Measurements from ENCODE around the gene ZC3H7A.
A peak's percentile ranks its signal among the peaks of the same experiment; 100 is the strongest.

Gene ZC3H7A

GRCh38 chr16:11742536-11743307 lies 54.3 kb downstream of the ZC3H7A start, which contains the start of gene TXNDC11:
TSS of gene TXNDC11 (minus strand) at chr16:11742857. CDS start at chr16:11742730, 127 bp downstream.
- DNase-seq (ENCODE audit: low read depth) = peak; percentile 95
- H3K4me3 ChIP-seq (ENCODE audit: low read depth, low read length) = peak within 1 kb of the TSS; percentile 95

DNA sequence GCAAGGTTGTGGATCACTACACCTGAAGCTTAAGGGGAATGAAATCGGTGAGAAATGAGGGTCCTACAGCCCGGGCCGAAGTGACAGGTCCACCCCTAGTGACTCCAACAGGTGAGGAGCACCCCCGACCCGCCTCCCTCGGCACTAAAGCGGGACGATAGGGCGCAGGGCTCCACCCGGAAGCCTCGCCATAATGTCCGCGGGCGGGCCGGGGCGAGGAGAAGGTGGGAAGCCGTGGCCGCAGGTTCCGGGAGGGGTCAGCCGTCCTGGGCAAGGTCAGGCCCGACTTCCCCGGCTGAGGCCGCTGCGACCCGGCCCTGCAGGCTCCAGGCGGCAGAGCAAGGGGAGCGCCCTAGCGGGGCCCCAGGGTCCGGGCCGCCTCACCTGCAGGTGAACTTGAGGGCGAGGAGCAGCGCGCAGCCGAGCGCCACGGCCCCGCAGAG lies 54.9 kb downstream of the ZC3H7A start:
- H3K4me3 ChIP-seq (ENCODE audit: low read depth, low read length) = peak overlapping the region; percentile 95
- DNase-seq (ENCODE audit: low read depth) = no peak

DNA sequence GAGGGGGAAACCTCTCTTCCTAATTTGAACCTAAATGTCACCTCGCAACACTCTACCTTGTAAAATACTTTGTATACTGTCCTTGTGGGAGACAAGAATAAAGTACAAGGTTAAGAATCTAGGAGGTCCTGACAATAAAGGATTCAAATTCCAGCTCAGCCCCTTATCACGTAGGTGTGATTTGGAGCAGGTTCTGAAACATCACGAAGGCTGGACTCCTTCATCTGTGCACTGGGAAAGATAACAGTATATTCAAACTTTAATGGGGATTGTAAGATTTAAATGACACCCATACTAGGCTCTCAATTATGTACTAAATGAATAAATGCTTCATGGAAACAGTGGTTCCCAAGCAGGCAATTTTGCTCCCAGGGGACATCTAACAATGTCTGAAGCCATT lies 56.5 kb downstream of the ZC3H7A start:
- peak overlapping the region; percentile 95 for H3K4me3 ChIP-seq (ENCODE audit: low read depth, low read length)
- DNase-seq (ENCODE audit: low read depth) = no peak

GRCh38 chr16:11738742-11739544 lies 58.1 kb downstream of the ZC3H7A start:
- no peak for DNase-seq (ENCODE audit: low read depth)
- H3K4me3 ChIP-seq (ENCODE audit: low read depth, low read length) = no peak overlapping the region

GRCh38 chr16:11737713-11738112 lies 59.3 kb downstream of the ZC3H7A start:
- no peak for DNase-seq (ENCODE audit: low read depth)
- no peak overlapping the region for H3K4me3 ChIP-seq (ENCODE audit: low read depth, low read length)

DNA sequence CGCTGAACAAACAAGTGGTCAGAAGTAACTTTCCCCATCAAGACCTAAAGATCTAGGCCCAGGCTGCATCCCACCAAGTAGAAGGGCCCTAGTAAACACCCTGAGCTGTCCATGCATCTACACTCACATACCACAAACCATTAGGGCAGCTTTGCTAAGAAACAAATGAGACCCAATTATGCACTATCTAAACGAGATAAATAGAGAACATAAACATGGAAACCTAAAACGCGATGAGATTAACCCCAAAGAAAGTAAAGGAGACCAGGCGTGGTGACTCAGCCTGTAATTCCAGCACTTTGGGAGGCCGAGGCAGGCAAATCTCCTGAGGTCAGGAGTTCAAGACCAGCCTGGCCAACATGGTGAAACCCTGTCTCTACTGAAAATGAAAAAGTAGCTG lies 60.2 kb downstream of the ZC3H7A start:
- DNase-seq (ENCODE audit: low read depth) = no peak
- H3K4me3 ChIP-seq (ENCODE audit: low read depth, low read length) = no peak overlapping the region

DNA sequence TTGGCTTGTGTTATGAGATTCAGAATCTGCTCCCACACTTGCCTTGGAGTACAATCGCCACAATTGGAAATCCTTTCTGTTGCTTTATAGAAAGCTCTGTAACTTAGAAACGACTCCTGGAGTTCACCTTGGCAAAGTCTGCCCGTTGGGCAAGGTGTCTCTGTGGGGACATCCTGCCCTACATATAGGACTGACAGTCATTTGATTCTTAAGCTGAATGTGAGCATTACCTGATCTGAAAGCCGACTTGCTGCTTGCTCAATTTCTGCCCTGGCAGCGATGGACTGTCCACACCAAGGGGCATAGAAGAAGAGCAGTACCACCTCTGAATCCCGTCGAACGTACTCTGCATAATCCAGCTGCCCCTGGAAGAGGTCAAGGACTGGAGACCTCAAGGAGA lies 61.3 kb downstream of the ZC3H7A start:
- DNase-seq (ENCODE audit: low read depth) = no peak
- no peak overlapping the region for H3K4me3 ChIP-seq (ENCODE audit: low read depth, low read length)

- no peak for DNase-seq (ENCODE audit: low read depth)
Observed at GRCh38 chr16:11734653-11735043, 62.4 kb downstream of the ZC3H7A start.

DNA sequence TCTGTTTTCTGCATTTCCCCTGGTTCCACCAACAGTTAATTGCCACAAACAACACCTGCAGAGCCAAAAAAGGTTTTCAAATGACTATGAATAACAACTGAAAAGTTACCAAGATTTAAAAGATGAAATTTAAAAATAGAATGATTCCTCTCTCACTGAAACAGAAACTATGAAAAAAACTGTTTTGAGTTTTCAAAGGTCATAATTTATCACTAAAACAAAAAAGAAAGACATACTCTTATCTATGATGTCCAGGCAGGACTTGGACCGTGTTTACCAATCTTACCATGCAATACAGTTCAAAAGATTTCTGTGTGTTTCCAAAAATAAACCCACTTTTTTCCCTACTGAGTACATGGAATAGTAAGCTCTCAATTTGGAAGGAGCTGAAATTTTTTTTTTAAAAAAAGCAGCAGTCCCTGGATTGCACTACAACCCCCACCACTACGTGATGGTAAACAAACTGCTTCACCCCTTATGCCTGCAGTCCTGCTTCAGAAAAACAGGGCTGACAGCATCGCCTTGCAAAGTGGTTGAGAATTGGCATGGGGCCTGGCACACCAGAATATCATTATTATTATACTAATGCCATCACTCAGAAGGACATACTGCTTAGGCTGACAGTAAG lies 62.9 kb downstream of the ZC3H7A start:
- no peak for DNase-seq (ENCODE audit: low read depth)
- H3K4me3 ChIP-seq (ENCODE audit: low read depth, low read length) = no peak overlapping the region

More at GRCh38 chr16:11734653-11735043, 62.4 kb downstream of the ZC3H7A start:
- no peak overlapping the region for H3K4me3 ChIP-seq (ENCODE audit: low read depth, low read length)

DNA sequence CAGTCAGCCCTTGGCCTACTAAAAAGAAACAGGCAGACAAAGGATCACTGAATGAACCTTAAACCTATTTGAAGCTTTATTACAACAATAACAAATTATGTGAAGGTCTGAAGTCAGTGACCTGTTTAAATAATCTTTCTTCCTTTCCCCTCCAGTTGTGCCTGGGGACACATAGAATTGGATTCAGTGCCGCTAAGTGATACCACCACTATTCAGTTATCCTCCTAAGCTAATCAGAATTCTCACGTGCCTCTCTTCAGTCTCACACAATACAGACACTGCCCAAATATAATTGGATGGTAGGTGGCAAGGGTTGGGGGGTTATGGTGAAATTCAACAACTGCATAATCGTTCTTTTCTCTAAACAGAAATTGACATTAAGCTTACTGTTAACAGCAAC lies 65.8 kb downstream of the ZC3H7A start:
- no peak for DNase-seq (ENCODE audit: low read depth)
- no peak overlapping the region for H3K4me3 ChIP-seq (ENCODE audit: low read depth, low read length)

GRCh38 chr16:11729787-11730186 lies 67.3 kb downstream of the ZC3H7A start:
- DNase-seq (ENCODE audit: low read depth) = no peak
- no peak overlapping the region for H3K4me3 ChIP-seq (ENCODE audit: low read depth, low read length)

DNA sequence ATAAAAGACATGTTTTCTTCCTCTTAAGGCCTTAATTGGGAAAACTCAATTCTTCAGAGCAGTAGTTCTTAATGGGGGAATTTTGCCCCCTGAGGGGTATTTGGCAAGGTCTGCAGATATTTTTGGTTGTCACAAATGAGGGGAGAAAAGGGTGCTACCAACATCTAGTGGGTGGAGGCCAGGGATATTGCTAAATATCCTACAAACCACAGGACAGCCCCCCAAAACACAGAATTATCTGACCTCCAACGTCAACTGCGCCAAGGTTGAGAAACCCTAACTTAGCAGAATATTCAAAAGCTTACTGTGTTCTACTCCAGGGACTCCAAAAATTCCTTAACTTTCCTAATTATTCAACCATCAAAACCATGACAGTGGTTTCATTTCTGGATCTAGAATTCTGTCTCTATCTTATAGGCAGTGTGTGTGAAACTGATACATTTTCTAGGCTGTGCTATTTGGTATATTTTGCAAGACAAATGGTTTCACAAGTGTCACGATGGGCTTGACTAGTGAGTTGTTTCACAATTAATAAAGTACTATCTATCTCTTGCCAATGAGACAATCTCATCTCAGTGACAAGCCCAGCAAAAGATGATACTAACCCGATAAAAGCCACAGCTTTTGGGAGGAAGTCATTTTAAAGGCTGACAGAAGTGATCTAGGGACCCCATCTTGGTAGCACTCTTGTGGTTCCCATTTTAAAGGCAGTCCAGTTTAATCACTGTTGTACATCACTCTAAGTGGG lies 69.1 kb downstream of the ZC3H7A start:
- H3K4me3 ChIP-seq (ENCODE audit: low read depth, low read length) = no peak overlapping the region
- DNase-seq (ENCODE audit: low read depth) = no peak

DNA sequence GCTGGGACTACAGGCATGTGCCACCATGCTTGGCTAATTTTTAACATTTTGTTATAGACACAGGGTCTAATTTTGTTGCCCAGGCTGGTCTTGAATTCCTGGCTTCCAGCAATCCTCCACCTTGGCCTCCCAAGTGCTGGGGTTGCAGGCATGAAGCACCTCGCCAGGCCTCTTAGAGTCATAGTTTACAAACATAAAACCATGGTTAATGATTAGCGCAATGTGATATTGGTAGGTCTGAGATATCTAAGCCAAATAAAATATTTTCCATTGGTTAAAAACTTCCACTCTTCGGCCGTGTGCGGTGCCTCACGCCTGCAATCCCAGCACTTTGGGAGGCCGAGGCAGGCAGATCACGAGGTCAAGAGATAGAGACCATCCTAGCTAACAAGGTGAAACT lies 71.0 kb downstream of the ZC3H7A start:
- no peak overlapping the region for H3K4me3 ChIP-seq (ENCODE audit: low read depth, low read length)
- no peak for DNase-seq (ENCODE audit: low read depth)

DNA sequence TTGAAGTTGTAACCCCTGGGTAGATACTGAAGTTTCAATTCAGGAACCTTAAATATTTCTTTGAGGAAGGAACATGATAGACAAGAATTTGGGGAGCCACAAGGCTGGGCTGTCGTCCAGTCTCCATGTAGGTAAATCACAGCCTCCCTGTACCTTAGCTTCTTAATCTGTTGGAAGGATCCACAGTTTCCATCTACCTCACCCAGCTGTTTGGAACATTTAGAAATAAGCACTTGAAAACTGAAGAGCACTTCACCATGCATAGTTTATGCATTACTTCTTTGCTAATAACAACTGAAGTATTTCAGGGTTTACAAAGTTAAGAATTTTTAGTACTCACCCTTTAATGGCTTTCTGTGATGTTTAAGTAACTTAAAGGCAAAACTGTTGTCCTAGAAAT lies 71.6 kb downstream of the ZC3H7A start:
- DNase-seq (ENCODE audit: low read depth) = no peak
- H3K4me3 ChIP-seq (ENCODE audit: low read depth, low read length) = no peak overlapping the region

DNA sequence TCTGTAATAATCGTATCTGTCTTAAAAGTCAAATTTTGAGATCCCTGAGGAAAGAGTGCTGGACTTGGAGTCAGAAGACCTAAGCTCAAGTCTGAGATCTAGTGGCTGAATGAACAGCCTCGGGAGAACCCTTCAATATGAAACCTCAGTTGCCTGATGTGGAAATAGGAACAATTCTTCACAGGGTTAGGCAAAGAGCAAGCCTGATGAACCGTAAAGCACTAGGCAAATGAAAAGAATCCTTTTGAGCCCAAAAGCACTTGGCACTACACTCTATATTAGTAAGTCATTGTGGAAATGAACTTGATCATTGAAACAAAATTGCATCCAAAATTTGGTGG lies 74.6 kb downstream of the ZC3H7A start:
- no peak overlapping the region for H3K4me3 ChIP-seq (ENCODE audit: low read depth, low read length)
- no peak for DNase-seq (ENCODE audit: low read depth)

DNA sequence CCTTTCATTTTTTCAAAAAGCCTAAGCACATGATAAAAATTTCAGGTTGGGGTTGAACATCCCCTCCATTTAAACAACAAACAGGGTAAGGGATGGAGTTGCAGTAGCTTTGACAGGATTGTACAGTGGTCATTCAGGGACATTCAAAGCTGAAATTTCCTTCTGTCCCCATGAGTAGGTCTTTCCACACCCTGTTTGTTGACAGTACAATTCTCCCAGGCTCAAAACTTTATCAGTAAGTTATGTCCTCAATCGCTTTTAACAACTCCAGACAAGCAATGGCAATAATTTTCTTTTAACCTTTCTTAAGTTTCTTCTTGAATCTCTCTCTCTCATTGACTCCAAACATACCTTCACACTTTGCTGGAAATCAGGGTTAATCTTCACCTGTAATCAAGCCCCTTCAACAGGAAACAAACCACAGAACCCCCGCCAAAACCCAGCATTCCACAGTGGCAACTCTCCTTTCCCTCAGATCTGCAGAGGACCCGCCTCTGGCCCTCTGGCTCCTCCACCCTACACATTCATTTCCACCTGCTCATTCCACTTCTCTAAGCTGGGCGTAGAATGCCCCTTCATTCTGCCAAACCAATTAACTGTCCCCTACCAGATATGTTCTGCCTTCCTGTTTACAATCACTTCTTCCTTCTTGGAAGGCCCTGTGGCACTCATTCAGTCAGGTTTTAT lies 75.1 kb downstream of the ZC3H7A start:
- no peak overlapping the region for H3K4me3 ChIP-seq (ENCODE audit: low read depth, low read length)
- no peak for DNase-seq (ENCODE audit: low read depth)

DNA sequence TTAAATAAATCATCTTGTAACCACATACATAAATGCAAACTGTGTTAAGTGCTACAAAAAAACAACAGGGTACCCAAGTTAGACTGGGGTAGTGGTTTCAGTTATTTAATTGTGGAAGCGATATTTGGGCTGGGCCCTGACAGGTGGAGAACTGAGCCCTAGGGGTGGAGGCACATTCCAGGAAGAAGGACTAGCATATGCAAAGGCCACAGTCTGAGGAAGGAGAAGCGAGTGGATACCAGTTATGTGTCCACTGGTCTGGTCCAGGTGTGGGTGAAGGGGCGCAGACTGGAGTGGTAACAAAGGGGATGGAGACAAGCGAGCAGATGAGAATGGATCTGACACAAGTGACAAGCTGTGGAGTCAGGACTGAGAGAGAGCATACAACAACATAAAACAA lies 77.3 kb downstream of the ZC3H7A start:
- no peak overlapping the region for H3K4me3 ChIP-seq (ENCODE audit: low read depth, low read length)
- DNase-seq (ENCODE audit: low read depth) = no peak

DNA sequence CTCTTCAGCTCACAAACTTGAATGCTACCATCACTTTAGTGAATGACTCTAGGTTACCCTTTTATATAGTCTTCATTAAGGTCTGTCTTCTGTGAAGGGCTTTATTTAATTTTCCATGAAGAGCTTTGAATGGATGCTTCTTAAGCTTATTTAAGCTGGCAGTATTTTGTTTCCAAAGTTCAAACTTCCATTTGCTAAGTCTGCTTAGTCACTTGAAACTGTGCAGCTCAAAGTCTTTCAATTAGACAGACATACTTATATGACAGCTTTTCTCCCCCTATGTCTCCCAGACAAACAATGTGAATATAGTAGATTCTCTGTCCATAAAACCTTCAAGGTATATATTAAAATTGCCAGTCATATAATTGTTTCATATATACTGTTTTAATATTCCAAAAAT lies 77.9 kb downstream of the ZC3H7A start:
- DNase-seq (ENCODE audit: low read depth) = no peak
- H3K4me3 ChIP-seq (ENCODE audit: low read depth, low read length) = no peak overlapping the region

GRCh38 chr16:11717811-11718210 lies 79.2 kb downstream of the ZC3H7A start:
- no peak overlapping the region for H3K4me3 ChIP-seq (ENCODE audit: low read depth, low read length)
- DNase-seq (ENCODE audit: low read depth) = no peak

Data from skeletal muscle cell (primary cell).